ENCODE data around the gene GNB1L.
"Not testable (repeated sequence)": the region's sequence is repeated elsewhere in the genome, so short reads cannot be mapped to it uniquely, and the experiment has no call there.

GNB1L gene

GRCh38 chr22:19791894-19792293, 62.8 kb downstream of the GNB1L start:
- no peak for DNase-seq

- DNase-seq = no peak
These were observed 63.4 kb downstream of the GNB1L start for GRCh38 chr22:19791243-19791642.

GRCh38 chr22:19789828-19790227, 64.8 kb downstream of the GNB1L start:
- no peak for DNase-seq

GRCh38 chr22:19789406-19789805, 65.3 kb downstream of the GNB1L start:
- no peak for DNase-seq

- no peak for DNase-seq
These were observed 65.9 kb downstream of the GNB1L start for GRCh38 chr22:19788661-19789225.

- no peak for DNase-seq
These were observed 66.9 kb downstream of the GNB1L start for GRCh38 chr22:19787849-19788141.

GRCh38 chr22:19786959-19787848, 67.5 kb downstream of the GNB1L start:
- no peak for DNase-seq

GRCh38 chr22:19786264-19786585, 68.4 kb downstream of the GNB1L start:
- DNase-seq = no peak

- no peak for DNase-seq
These were observed 69.0 kb downstream of the GNB1L start for GRCh38 chr22:19785461-19786263.

- DNase-seq = no peak
These were observed 70.1 kb downstream of the GNB1L start for GRCh38 chr22:19784384-19785175.

GRCh38 chr22:19783586-19784383, 70.9 kb downstream of the GNB1L start:
- no peak for DNase-seq

- no peak for DNase-seq
These were observed 72.1 kb downstream of the GNB1L start for GRCh38 chr22:19782533-19782932.

GRCh38 chr22:19779685-19780268, 74.9 kb downstream of the GNB1L start:
- DNase-seq = no peak

- no peak for DNase-seq
These were observed 75.7 kb downstream of the GNB1L start for GRCh38 chr22:19779011-19779421.

- not testable (repeated sequence) for DNase-seq
These were observed 77.5 kb downstream of the GNB1L start for GRCh38 chr22:19777192-19777591.

- DNase-seq = no peak
These were observed 78.1 kb downstream of the GNB1L start for GRCh38 chr22:19776433-19777031.

- no peak for DNase-seq
These were observed 79.0 kb downstream of the GNB1L start for GRCh38 chr22:19775496-19776325.

GRCh38 chr22:19774628-19775027, 80.0 kb downstream of the GNB1L start:
- DNase-seq = no peak

GRCh38 chr22:19773470-19774040, 81.1 kb downstream of the GNB1L start:
- DNase-seq = no peak

Data from kidney glomerular epithelial cell (primary cell).